ENCODE measurements around the gene DEPDC7. TPM values are rescaled to one million over a fixed set of nuclear protein-coding genes. Genes with fewer than 3 reads are reported as not detected.

The DEPDC7 gene
- total RNA-seq, 1 experiment from 2014 or later: not detected

- Histone ChIP-seq H3K9me2 (replicated peaks; ENCODE audit: insufficient read depth, low read length) (no peaks in the 10 kb centered on the region), H3K27ac (ENCODE audit: low read length) (no peak overlapping the region), H3K27me3 (ENCODE audit: low read length) (no peaks in the 10 kb centered on the region), H3K4me1 (ENCODE audit: low read length) (no peaks in the 10 kb centered on the region), H2AFZ (ENCODE audit: low read length) (no peak overlapping the region), H3K4me2 (ENCODE audit: low read depth, low read length, poor library complexity, severe bottlenecking) (no peak overlapping the region), H3K36me3 (ENCODE audit: insufficient read depth, low read length) (no peaks in the 10 kb centered on the region), H3K9me3 (ENCODE audit: low read length) (peaks cover 10% of the 10 kb centered on the region), H3K9ac (ENCODE audit: low read length) (no peak overlapping the region), H3K79me2 (ENCODE audit: low read length) (no peaks in the 10 kb centered on the region), H3K4me3 (ENCODE audit: low read length) (no peak overlapping the region), H4K20me1 (ENCODE audit: insufficient read depth, low read depth, low read length) (no peaks in the 10 kb centered on the region)
- no peak for DNase-seq
These were observed 25.2 kb upstream of the DEPDC7 start for GRCh38 chr11:32990481-32990880.

GRCh38 chr11:32991427-32991826 lies 24.3 kb upstream of the DEPDC7 start:
- no peaks in the 10 kb centered on the region for H3K36me3 ChIP-seq (ENCODE audit: insufficient read depth, low read length)
- H3K9me3 ChIP-seq (ENCODE audit: low read length): peaks cover 10% of the 10 kb centered on the region
- H3K9ac ChIP-seq (ENCODE audit: low read length): no peak overlapping the region
- H2AFZ ChIP-seq (ENCODE audit: low read length): no peak overlapping the region
- H3K27me3 ChIP-seq (ENCODE audit: low read length): no peaks in the 10 kb centered on the region
- no peak overlapping the region for H3K27ac ChIP-seq (ENCODE audit: low read length)
- no peak overlapping the region for H3K4me2 ChIP-seq (ENCODE audit: low read depth, low read length, poor library complexity, severe bottlenecking)
- no peaks in the 10 kb centered on the region for H3K79me2 ChIP-seq (ENCODE audit: low read length)
- H4K20me1 ChIP-seq (ENCODE audit: insufficient read depth, low read depth, low read length): no peaks in the 10 kb centered on the region
- H3K9me2 ChIP-seq (replicated peaks; ENCODE audit: insufficient read depth, low read length): no peaks in the 10 kb centered on the region
- H3K4me3 ChIP-seq (ENCODE audit: low read length): no peak overlapping the region
- no peaks in the 10 kb centered on the region; the same call in 1 of the 2 replicates for H3K4me1 ChIP-seq (ENCODE audit: low read length)
- DNase-seq: no peak

- Histone ChIP-seq H3K27ac (ENCODE audit: low read length) (no peak overlapping the region), H2AFZ (ENCODE audit: low read length) (no peak overlapping the region), H3K4me1 (ENCODE audit: low read length) (peaks cover 2% of the 10 kb centered on the region), H3K36me3 (ENCODE audit: insufficient read depth, low read length) (no peaks in the 10 kb centered on the region), H3K4me2 (ENCODE audit: low read depth, low read length, poor library complexity, severe bottlenecking) (no peak overlapping the region), H3K9me3 (ENCODE audit: low read length) (peaks cover 10% of the 10 kb centered on the region), H3K4me3 (ENCODE audit: low read length) (no peak overlapping the region), H4K20me1 (ENCODE audit: insufficient read depth, low read depth, low read length) (no peaks in the 10 kb centered on the region), H3K9me2 (replicated peaks; ENCODE audit: insufficient read depth, low read length) (no peaks in the 10 kb centered on the region), H3K9ac (ENCODE audit: low read length) (no peak overlapping the region), H3K27me3 (ENCODE audit: low read length) (no peaks in the 10 kb centered on the region), H3K79me2 (ENCODE audit: low read length) (no peaks in the 10 kb centered on the region)
- DNase-seq: no peak
These were observed 23.8 kb upstream of the DEPDC7 start for GRCh38 chr11:32991898-32992297.

GRCh38 chr11:33000181-33000580 lies 15.5 kb upstream of the DEPDC7 start:
- Histone ChIP-seq H3K9me2 (replicated peaks; ENCODE audit: insufficient read depth, low read length) (no peaks in the 10 kb centered on the region), H3K27ac (ENCODE audit: low read length) (no peak overlapping the region), H3K9me3 (ENCODE audit: low read length) (0 out of 2 replicates have a peak, but pooled peaks cover 4% of the 10 kb centered on the region), H3K4me3 (ENCODE audit: low read length) (no peak overlapping the region), H4K20me1 (ENCODE audit: insufficient read depth, low read depth, low read length) (no peaks in the 10 kb centered on the region), H3K79me2 (ENCODE audit: low read length) (no peaks in the 10 kb centered on the region), H2AFZ (ENCODE audit: low read length) (0 out of 2 replicates have a peak overlapping the region, but pooled peaks have one; percentile 36), H3K4me2 (ENCODE audit: low read depth, low read length, poor library complexity, severe bottlenecking) (no peak overlapping the region), H3K27me3 (ENCODE audit: low read length) (no peaks in the 10 kb centered on the region), H3K9ac (ENCODE audit: low read length) (no peak overlapping the region), H3K36me3 (ENCODE audit: insufficient read depth, low read length) (no peaks in the 10 kb centered on the region), H3K4me1 (ENCODE audit: low read length) (peaks cover 7% of the 10 kb centered on the region)
- DNase-seq: no peak

GRCh38 chr11:33001281-33001680 lies 14.4 kb upstream of the DEPDC7 start:
- Histone ChIP-seq H2AFZ (ENCODE audit: low read length) (no peak overlapping the region), H3K4me2 (ENCODE audit: low read depth, low read length, poor library complexity, severe bottlenecking) (no peak overlapping the region), H3K79me2 (ENCODE audit: low read length) (no peaks in the 10 kb centered on the region), H4K20me1 (ENCODE audit: insufficient read depth, low read depth, low read length) (no peaks in the 10 kb centered on the region), H3K9ac (ENCODE audit: low read length) (no peak overlapping the region), H3K4me1 (ENCODE audit: low read length) (peaks cover 7% of the 10 kb centered on the region), H3K9me2 (replicated peaks; ENCODE audit: insufficient read depth, low read length) (no peaks in the 10 kb centered on the region), H3K27ac (ENCODE audit: low read length) (no peak overlapping the region), H3K36me3 (ENCODE audit: insufficient read depth, low read length) (no peaks in the 10 kb centered on the region), H3K27me3 (ENCODE audit: low read length) (no peaks in the 10 kb centered on the region), H3K9me3 (ENCODE audit: low read length) (0 out of 2 replicates have a peak, but pooled peaks cover 4% of the 10 kb centered on the region), H3K4me3 (ENCODE audit: low read length) (no peak overlapping the region)
- no peak for DNase-seq

GRCh38 chr11:33001751-33002542 lies 13.7 kb upstream of the DEPDC7 start:
- Histone ChIP-seq H3K27me3 (ENCODE audit: low read length) (no peaks in the 10 kb centered on the region), H3K9me2 (replicated peaks; ENCODE audit: insufficient read depth, low read length) (no peaks in the 10 kb centered on the region), H3K4me2 (ENCODE audit: low read depth, low read length, poor library complexity, severe bottlenecking) (no peak overlapping the region), H2AFZ (ENCODE audit: low read length) (no peak overlapping the region), H3K27ac (ENCODE audit: low read length) (no peak overlapping the region), H3K36me3 (ENCODE audit: insufficient read depth, low read length) (no peaks in the 10 kb centered on the region), H4K20me1 (ENCODE audit: insufficient read depth, low read depth, low read length) (no peaks in the 10 kb centered on the region), H3K79me2 (ENCODE audit: low read length) (no peaks in the 10 kb centered on the region), H3K9me3 (ENCODE audit: low read length) (0 out of 2 replicates have a peak, but pooled peaks cover 4% of the 10 kb centered on the region), H3K9ac (ENCODE audit: low read length) (no peak overlapping the region), H3K4me3 (ENCODE audit: low read length) (no peak overlapping the region), H3K4me1 (ENCODE audit: low read length) (peaks cover 6% of the 10 kb centered on the region)
- DNase-seq: no peak

GRCh38 chr11:33005175-33005574 lies 10.5 kb upstream of the DEPDC7 start:
- H3K9me3 ChIP-seq (ENCODE audit: low read length): no peaks in the 10 kb centered on the region
- H3K4me2 ChIP-seq (ENCODE audit: low read depth, low read length, poor library complexity, severe bottlenecking): no peak overlapping the region
- H3K79me2 ChIP-seq (ENCODE audit: low read length): no peaks in the 10 kb centered on the region
- H3K4me1 ChIP-seq (ENCODE audit: low read length): peaks cover 4% of the 10 kb centered on the region; the same call in 1 of the 2 replicates
- no peak overlapping the region for H3K27ac ChIP-seq (ENCODE audit: low read length)
- no peak overlapping the region for H3K4me3 ChIP-seq (ENCODE audit: low read length)
- no peaks in the 10 kb centered on the region for H4K20me1 ChIP-seq (ENCODE audit: insufficient read depth, low read depth, low read length)
- no peak for DNase-seq
- H3K27me3 ChIP-seq (ENCODE audit: low read length): no peaks in the 10 kb centered on the region
- H3K36me3 ChIP-seq (ENCODE audit: insufficient read depth, low read length): no peaks in the 10 kb centered on the region
- H2AFZ ChIP-seq (ENCODE audit: low read length): no peak overlapping the region
- no peak overlapping the region for H3K9ac ChIP-seq (ENCODE audit: low read length)
- H3K9me2 ChIP-seq (replicated peaks; ENCODE audit: insufficient read depth, low read length): no peaks in the 10 kb centered on the region

GRCh38 chr11:33006010-33006409 lies 9.7 kb upstream of the DEPDC7 start:
- Histone ChIP-seq H3K27ac (ENCODE audit: low read length) (no peak overlapping the region), H2AFZ (ENCODE audit: low read length) (no peak overlapping the region), H3K4me2 (ENCODE audit: low read depth, low read length, poor library complexity, severe bottlenecking) (no peak overlapping the region), H3K9ac (ENCODE audit: low read length) (no peak overlapping the region), H4K20me1 (ENCODE audit: insufficient read depth, low read depth, low read length) (no peaks in the 10 kb centered on the region), H3K27me3 (ENCODE audit: low read length) (no peaks in the 10 kb centered on the region), H3K9me3 (ENCODE audit: low read length) (no peaks in the 10 kb centered on the region), H3K4me1 (ENCODE audit: low read length) (peaks cover 4% of the 10 kb centered on the region; the same call in 1 of the 2 replicates), H3K36me3 (ENCODE audit: insufficient read depth, low read length) (no peaks in the 10 kb centered on the region), H3K4me3 (ENCODE audit: low read length) (no peak overlapping the region), H3K79me2 (ENCODE audit: low read length) (no peaks in the 10 kb centered on the region), H3K9me2 (replicated peaks; ENCODE audit: insufficient read depth, low read length) (no peaks in the 10 kb centered on the region)
- DNase-seq: no peak

Measured in Karpas-422 (cell line).